HepG2 (cell line): ENCODE data around the gene CCDC86. TPM values are rescaled to one million over a fixed set of nuclear protein-coding genes. Genes with fewer than 3 reads are reported as not detected.

ENCODE experiments used
- ATAC-seq: fragments of 200-7000 bp; cut with Tn5 transposase; 3 replicates; pipeline ENCODE4 v1.9.1; 2020; ENCODE audit warnings: mild to moderate bottlenecking, moderate library complexity
- BruUV-seq: library from RNA; stranded (reverse); fragments of 400-500 nt; replicated peaks from 2 replicates; lab custom pipeline; 2021; lab: Mats Ljungman, UMichigan
- CTCF ChIA-PET: fragments of 300-600 bp; formaldehyde crosslinking; extraction: SDS; loops from one replicate; lab custom pipeline; 2021; ENCODE audit warnings: low total read pairs, inconsistent platforms, low intra/inter-chr PET ratio; lab: Yijun Ruan, JAX
- POLR2A ChIA-PET: fragments of 350-600 bp; sonication (Branson Sonifier 250); formaldehyde crosslinking; loops from one replicate; lab custom pipeline; 2020; ENCODE audit warnings: antibody characterized with exemption, inconsistent platforms; lab: Yijun Ruan, JAX
- DNase-seq: peaks from one replicate; pipeline ENCODE4 v3.0.0-alpha.2; 2015; ENCODE audit warnings: low spot score
- FAIRE-seq: peaks from 3 replicates; lab custom pipeline; 2011; peaks lifted over from hg19 to GRCh38; lab: Jason Lieb, UNC
- H2AFZ ChIP-seq: one replicate; pipeline ENCODE4 v1.6.1; 2011; ENCODE audit warnings: low read length, inconsistent platforms
- H3K27ac ChIP-seq: fragments of 300-600 bp; 3 replicates; pipeline ENCODE4 v1.8.0; 2011; ENCODE audit warnings: mixed run types, mild to moderate bottlenecking, mixed read lengths, low read length, inconsistent platforms; ENCODE audit not compliant: insufficient read depth; ENCODE audit errors: extremely low read length
- H3K27me3 ChIP-seq, 2 experiments: fragments of 200-600 bp in 1 of 2; 2 replicates in 1 of 2; 3 replicates in 1 of 2; pipeline versions ENCODE4 v1.6.0 to v1.8.0; 2011; ENCODE audit warnings: low read length in 2 of 2, mild to moderate bottlenecking in 2 of 2, moderate library complexity in 2 of 2, inconsistent platforms in 1 of 2; ENCODE audit not compliant: insufficient read depth in 2 of 2, control insufficient read depth in 1 of 2
- H3K36me3 ChIP-seq, 2 experiments: fragments of 200-600 bp in 1 of 2; replicated peaks in 1 of 2; 2 replicates in 1 of 2; 3 replicates in 1 of 2; pipeline versions ENCODE4 v1.5.1 to v1.8.0; 2011; ENCODE audit warnings: low read length in 2 of 2, inconsistent platforms in 1 of 2; ENCODE audit not compliant: insufficient read depth in 2 of 2, control insufficient read depth in 1 of 2
- H3K4me1 ChIP-seq: 2 replicates; pipeline ENCODE4 v1.5.1; 2012; ENCODE audit warnings: low read length, inconsistent platforms; ENCODE audit not compliant: insufficient read depth
- H3K4me2 ChIP-seq: 2 replicates; pipeline ENCODE4 v1.6.0; 2011; ENCODE audit warnings: low read depth, low read length, inconsistent platforms
- H3K4me3 ChIP-seq, 3 experiments: fragments of 200-600 bp in 1 of 3; sonication (generic), shearing (Covaris generic) in 1 of 3; replicated peaks in 1 of 3; 2 replicates each; pipeline ENCODE4 v1.5.1; 2011 to 2016; ENCODE audit warnings: low read length in 3 of 3, inconsistent platforms in 2 of 3, low read depth in 2 of 3, mild to moderate bottlenecking in 2 of 3, control low read depth in 1 of 3, mixed read lengths in 1 of 3; ENCODE audit not compliant: insufficient read depth in 1 of 3
- H3K79me2 ChIP-seq: one replicate; pipeline ENCODE4 v1.6.1; 2011; ENCODE audit warnings: low read length, inconsistent platforms; ENCODE audit not compliant: insufficient read depth
- H3K9ac ChIP-seq: 2 replicates; pipeline ENCODE4 v1.6.0; 2011; ENCODE audit warnings: mild to moderate bottlenecking, low read depth, low read length, inconsistent platforms; ENCODE audit not compliant: insufficient read depth
- H3K9me3 ChIP-seq: 2 replicates; pipeline ENCODE4 v1.5.1; 2012; ENCODE audit warnings: mild to moderate bottlenecking, low read length
- H4K20me1 ChIP-seq: 2 replicates; pipeline ENCODE4 v1.6.0; 2011; ENCODE audit warnings: inconsistent platforms, mild to moderate bottlenecking, low read length, moderate library complexity; ENCODE audit not compliant: insufficient read depth
- BCL6 ChIP-seq: IDR thresholded peaks from 2 replicates; pipeline ENCODE4 v1.6.1; 2016; ENCODE audit warnings: missing genetic modification reagents, missing compliant biosample characterization
- GPN1 ChIP-seq: sonication (generic); formaldehyde crosslinking; IDR thresholded peaks from 2 replicates; pipeline ENCODE4 v1.5.1; 2020; ENCODE audit warnings: missing genetic modification reagents, borderline replicate concordance
- HNF4G ChIP-seq, 2 experiments: sonication (generic) in 1 of 2; formaldehyde crosslinking in 1 of 2; IDR thresholded peaks; 2 replicates each; pipeline versions ENCODE4 v1.4.0 to v1.6.1; 2011 to 2020; ENCODE audit warnings: borderline replicate concordance in 2 of 2, low read depth in 2 of 2, mild to moderate bottlenecking in 2 of 2, low read length in 1 of 2, missing genetic modification reagents in 1 of 2, moderate library complexity in 1 of 2
- HNRNPLL ChIP-seq: fragments of 200-400 bp; formaldehyde crosslinking; IDR thresholded peaks from 2 replicates; pipeline ENCODE4 v1.6.1; 2017; ENCODE audit warnings: mild to moderate bottlenecking, low read depth, low read length; ENCODE audit not compliant: poor library complexity, severe bottlenecking
- KLF12 ChIP-seq: sonication (generic); formaldehyde crosslinking; IDR thresholded peaks from 2 replicates; pipeline ENCODE4 v1.4.0; 2020; ENCODE audit warnings: missing genetic modification reagents, borderline replicate concordance
- RELA ChIP-seq: sonication (generic); formaldehyde crosslinking; IDR thresholded peaks from 2 replicates; pipeline ENCODE4 v1.4.0; 2020; ENCODE audit warnings: missing genetic modification reagents
- SMAD9 ChIP-seq: sonication (generic); formaldehyde crosslinking; IDR thresholded peaks from 2 replicates; pipeline ENCODE4 v1.5.1; 2020; ENCODE audit warnings: mild to moderate bottlenecking, missing genetic modification reagents
- YEATS2 ChIP-seq: sonication (generic); formaldehyde crosslinking; IDR thresholded peaks from 2 replicates; pipeline ENCODE4 v1.4.0; 2020; ENCODE audit warnings: missing genetic modification reagents, borderline replicate concordance
- ZNF891 ChIP-seq: sonication (generic); formaldehyde crosslinking; IDR thresholded peaks from 2 replicates; pipeline ENCODE4 v1.5.0; 2020; ENCODE audit warnings: mild to moderate bottlenecking, missing genetic modification reagents
- WGBS: methylation state at CpG from one replicate; pipeline ENCODE4 v1.1.6; 2017; ENCODE audit warnings: low lambda C conversion rate; 5-methylcytosine and 5-hydroxymethylcytosine counted together
- in situ Hi-C: cut with HindIII; loops from 2 replicates; pipeline ENCODE4 v1.10.0; 2017; ENCODE audit warnings: low pct_unique_long_range_greater_than_20kb; ENCODE audit not compliant: extremely low pct_ligation_motif_present
- intact Hi-C: fragments of 100-400 bp; cut with micrococcal nuclease; formaldehyde crosslinking; loops from one replicate; pipeline ENCODE4 v1.10.0; 2022; ENCODE audit not compliant: unreplicated experiment
- polyA plus RNA-seq, 8 experiments: library from polyadenylated mRNA; depleted of rRNA in 3 of 8; stranded (reverse) in 7 of 8; unstranded in 1 of 8; fragments of >200 nt; fragmentation: Illumina TruSeq in 4 of 8; extraction: Trizol in 4 of 8; gene quantifications; 2 replicates each; pipeline versions ENCODE4 v1.2.1 to v1.2.3, GENCODE V29; 2011 to 2016; ENCODE audit warnings: low read depth in 4 of 8, missing spikeins in 1 of 8, mixed read lengths in 1 of 8; ENCODE audit not compliant: insufficient read depth in 1 of 8
- total RNA-seq, 5 experiments: library from RNA; depleted of rRNA; stranded (reverse); fragments of >200 nt; fragmentation: Illumina TruSeq; extraction: Trizol; gene quantifications; 2 replicates each; pipeline ENCODE4 v1.2.3, GENCODE V29; 2016; ENCODE audit warnings: low read depth in 1 of 5
- TF ChIP-seq, protein P1 (sequence below): sonication (generic); formaldehyde crosslinking; IDR thresholded peaks from 2 replicates; pipeline ENCODE4 v1.4.0; 2020; ENCODE audit warnings: missing genetic modification reagents, mild to moderate bottlenecking, borderline replicate concordance
- TF ChIP-seq, protein P2 (sequence below): sonication (generic); formaldehyde crosslinking; IDR thresholded peaks from 2 replicates; pipeline ENCODE4 v1.4.0; 2020; ENCODE audit warnings: mild to moderate bottlenecking, low read depth, missing genetic modification reagents
- TF ChIP-seq, protein P3 (sequence below): sonication (generic); formaldehyde crosslinking; IDR thresholded peaks from 2 replicates; pipeline ENCODE4 v1.4.0; 2020; ENCODE audit warnings: missing genetic modification reagents, borderline replicate concordance
- TF ChIP-seq, protein P4 (sequence below): sonication (generic); formaldehyde crosslinking; IDR thresholded peaks from 2 replicates; pipeline ENCODE4 v1.5.0; 2020; ENCODE audit warnings: missing genetic modification reagents, mild to moderate bottlenecking, borderline replicate concordance

CCDC86 gene
- total and polyA plus RNA-seq, 2 of the 13 experiments (the other 11 are each of a cell fraction or from before 2014, with no cell fraction given) = 33.8 to 37.6 TPM

DNA sequence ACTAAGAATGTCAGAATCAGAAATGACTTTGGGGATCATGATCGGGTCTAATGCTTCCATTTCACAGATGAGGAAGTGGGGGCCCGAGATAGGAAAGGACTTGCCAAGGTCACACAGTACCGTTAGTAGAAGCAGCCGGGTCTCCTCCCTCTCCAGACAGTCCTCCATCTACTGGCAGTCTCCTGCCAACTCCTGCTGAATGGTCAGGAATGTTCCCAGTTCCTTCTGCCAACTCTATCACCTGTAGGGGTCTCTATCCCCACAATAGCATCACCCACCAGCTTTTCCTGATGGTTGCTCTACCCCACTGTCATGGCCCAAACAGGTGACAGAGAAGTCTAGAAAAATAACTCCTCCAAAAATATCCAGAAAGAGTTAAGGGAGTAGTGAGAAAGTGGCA is 23.9 kb upstream of the CCDC86 start (continued):
- TF ChIP-seq RELA (CRISPR knock-in tag) (no peak), SMAD9 (CRISPR knock-in tag) (no peak)
- TF ChIP-seq, protein P1, sequence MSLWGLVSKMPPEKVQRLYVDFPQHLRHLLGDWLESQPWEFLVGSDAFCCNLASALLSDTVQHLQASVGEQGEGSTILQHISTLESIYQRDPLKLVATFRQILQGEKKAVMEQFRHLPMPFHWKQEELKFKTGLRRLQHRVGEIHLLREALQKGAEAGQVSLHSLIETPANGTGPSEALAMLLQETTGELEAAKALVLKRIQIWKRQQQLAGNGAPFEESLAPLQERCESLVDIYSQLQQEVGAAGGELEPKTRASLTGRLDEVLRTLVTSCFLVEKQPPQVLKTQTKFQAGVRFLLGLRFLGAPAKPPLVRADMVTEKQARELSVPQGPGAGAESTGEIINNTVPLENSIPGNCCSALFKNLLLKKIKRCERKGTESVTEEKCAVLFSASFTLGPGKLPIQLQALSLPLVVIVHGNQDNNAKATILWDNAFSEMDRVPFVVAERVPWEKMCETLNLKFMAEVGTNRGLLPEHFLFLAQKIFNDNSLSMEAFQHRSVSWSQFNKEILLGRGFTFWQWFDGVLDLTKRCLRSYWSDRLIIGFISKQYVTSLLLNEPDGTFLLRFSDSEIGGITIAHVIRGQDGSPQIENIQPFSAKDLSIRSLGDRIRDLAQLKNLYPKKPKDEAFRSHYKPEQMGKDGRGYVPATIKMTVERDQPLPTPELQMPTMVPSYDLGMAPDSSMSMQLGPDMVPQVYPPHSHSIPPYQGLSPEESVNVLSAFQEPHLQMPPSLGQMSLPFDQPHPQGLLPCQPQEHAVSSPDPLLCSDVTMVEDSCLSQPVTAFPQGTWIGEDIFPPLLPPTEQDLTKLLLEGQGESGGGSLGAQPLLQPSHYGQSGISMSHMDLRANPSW (CRISPR knock-in tag) = no peak

DNA sequence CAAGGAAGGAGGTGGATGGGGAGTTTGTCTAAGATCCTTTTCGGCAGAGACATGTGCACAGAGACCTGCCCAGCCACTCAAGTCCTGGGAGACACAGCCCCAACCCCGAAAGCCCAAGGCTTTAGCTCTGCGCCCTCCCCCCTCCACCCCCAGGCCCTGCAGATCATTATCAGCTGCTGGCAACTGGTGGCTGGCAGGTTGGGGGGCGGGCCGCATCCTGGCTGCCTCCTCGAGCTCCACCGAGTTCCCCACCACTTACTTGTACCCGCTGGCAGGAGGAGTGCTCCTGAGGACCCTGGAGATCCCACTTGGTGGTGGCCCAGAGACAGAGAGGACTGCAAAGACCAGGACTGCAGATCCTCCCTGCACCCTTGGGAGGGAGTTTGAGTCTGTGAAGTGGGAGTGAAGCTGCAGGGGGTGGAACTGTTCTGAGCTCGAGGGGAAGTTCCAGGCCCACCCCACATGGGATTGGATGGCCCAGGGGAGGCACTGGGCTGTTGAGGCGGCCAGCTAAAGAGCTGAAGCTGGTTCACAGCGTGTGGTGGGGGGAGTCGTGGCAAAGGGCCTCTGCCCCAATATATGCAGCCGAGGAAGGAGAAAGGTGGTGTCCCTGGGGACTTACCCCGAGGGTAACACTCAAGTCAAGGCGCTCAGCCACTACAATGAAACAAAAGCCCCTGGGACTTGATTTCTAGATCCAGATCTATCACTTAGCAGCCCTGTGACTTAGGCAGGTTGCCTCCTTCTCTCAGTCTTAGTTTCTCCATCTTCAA is 19.9 kb upstream of the CCDC86 start:
- intact Hi-C loops (no loop called here), in situ Hi-C loops (no loop called here)
- no peak for DNase-seq
- Histone ChIP-seq H3K27me3 (peaks cover 3 to 25% of the 10 kb centered on the region in 2 experiments; a peak in 3 of 5 replicates), H4K20me1 (no peaks in the 10 kb centered on the region), H3K27ac (no peak overlapping the region), H3K79me2 (no peaks in the 10 kb centered on the region), H3K9ac (no peak overlapping the region), H2AFZ (no peak overlapping the region), H3K9me3 (peaks cover 3% of the 10 kb centered on the region; the same call in 1 of the 2 replicates), H3K4me3 (no peak overlapping the region), H3K4me2 (no peak overlapping the region), H3K36me3 (no peaks in the 10 kb centered on the region), H3K4me1 (peaks cover 7% of the 10 kb centered on the region)
- no TSS peak for BruUV-seq
- ChIA-PET CTCF (no interaction called here), POLR2A (no interaction called here)
- no peak for FAIRE-seq
- ATAC-seq = no peak
- WGBS = 34% methylated on average over 7 of the region's 15 CpGs
- TF ChIP-seq HNRNPLL (no peak), HNF4G (IDR thresholded peaks at IDR 0.05; ENCODE audit: borderline replicate concordance, low read depth, low read length) (no peak), HNF4G (CRISPR knock-in tag; IDR thresholded peaks at IDR 0.05; ENCODE audit: borderline replicate concordance, low read depth) (no peak), KLF12 (no peak), BCL6 (no peak), ZNF891 (no peak), GPN1 (CRISPR knock-in tag) (no peak), YEATS2 (no peak)
- TF ChIP-seq, protein P2, sequence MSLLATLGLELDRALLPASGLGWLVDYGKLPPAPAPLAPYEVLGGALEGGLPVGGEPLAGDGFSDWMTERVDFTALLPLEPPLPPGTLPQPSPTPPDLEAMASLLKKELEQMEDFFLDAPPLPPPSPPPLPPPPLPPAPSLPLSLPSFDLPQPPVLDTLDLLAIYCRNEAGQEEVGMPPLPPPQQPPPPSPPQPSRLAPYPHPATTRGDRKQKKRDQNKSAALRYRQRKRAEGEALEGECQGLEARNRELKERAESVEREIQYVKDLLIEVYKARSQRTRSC (CRISPR knock-in tag) = no peak
- TF ChIP-seq, protein P3, sequence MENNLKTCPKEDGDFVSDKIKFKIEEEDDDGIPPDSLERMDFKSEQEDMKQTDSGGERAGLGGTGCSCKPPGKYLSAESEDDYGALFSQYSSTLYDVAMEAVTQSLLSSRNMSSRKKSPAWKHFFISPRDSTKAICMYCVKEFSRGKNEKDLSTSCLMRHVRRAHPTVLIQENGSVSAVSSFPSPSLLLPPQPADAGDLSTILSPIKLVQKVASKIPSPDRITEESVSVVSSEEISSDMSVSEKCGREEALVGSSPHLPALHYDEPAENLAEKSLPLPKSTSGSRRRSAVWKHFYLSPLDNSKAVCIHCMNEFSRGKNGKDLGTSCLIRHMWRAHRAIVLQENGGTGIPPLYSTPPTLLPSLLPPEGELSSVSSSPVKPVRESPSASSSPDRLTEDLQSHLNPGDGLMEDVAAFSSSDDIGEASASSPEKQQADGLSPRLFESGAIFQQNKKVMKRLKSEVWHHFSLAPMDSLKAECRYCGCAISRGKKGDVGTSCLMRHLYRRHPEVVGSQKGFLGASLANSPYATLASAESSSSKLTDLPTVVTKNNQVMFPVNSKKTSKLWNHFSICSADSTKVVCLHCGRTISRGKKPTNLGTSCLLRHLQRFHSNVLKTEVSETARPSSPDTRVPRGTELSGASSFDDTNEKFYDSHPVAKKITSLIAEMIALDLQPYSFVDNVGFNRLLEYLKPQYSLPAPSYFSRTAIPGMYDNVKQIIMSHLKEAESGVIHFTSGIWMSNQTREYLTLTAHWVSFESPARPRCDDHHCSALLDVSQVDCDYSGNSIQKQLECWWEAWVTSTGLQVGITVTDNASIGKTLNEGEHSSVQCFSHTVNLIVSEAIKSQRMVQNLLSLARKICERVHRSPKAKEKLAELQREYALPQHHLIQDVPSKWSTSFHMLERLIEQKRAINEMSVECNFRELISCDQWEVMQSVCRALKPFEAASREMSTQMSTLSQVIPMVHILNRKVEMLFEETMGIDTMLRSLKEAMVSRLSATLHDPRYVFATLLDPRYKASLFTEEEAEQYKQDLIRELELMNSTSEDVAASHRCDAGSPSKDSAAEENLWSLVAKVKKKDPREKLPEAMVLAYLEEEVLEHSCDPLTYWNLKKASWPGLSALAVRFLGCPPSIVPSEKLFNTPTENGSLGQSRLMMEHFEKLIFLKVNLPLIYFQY = no peak
- TF ChIP-seq, protein P4, sequence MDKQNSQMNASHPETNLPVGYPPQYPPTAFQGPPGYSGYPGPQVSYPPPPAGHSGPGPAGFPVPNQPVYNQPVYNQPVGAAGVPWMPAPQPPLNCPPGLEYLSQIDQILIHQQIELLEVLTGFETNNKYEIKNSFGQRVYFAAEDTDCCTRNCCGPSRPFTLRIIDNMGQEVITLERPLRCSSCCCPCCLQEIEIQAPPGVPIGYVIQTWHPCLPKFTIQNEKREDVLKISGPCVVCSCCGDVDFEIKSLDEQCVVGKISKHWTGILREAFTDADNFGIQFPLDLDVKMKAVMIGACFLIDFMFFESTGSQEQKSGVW (CRISPR knock-in tag) = no peak
